GM20000 (cell line): ENCODE results near the gene B4GALNT2.

ENCODE experiments used
- DNase-seq: peaks from one replicate; pipeline ENCODE4 v3.0.0; 2012; ENCODE audit warnings: low spot score
- TF ChIP-seq, protein P1 (sequence below): IDR thresholded peaks from 2 replicates; pipeline ENCODE4 v1.5.1; 2012; ENCODE audit warnings: mild to moderate bottlenecking, control low read depth; ENCODE audit errors: extremely low read depth, missing control alignments

The B4GALNT2 gene

DNA sequence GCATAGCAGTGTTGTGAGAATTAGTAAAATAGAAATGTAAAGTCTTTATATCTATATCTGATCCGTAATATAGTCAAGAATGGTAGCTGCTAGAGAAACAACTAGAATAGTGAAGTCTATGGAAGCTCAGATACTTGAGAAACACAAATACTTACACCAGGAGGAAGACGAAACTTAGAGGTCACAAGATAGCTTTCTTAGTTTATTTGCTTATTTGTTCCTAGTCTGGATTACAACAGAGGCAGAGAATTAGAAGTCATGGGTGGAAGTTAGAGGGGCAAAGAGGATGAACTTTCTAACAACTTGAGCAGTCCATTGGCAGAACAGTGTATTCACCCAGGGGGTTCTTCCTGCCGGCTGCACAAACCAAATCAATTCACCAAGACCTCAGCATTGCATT is 64.0 kb downstream of the B4GALNT2 start:
- TF ChIP-seq, protein P1, sequence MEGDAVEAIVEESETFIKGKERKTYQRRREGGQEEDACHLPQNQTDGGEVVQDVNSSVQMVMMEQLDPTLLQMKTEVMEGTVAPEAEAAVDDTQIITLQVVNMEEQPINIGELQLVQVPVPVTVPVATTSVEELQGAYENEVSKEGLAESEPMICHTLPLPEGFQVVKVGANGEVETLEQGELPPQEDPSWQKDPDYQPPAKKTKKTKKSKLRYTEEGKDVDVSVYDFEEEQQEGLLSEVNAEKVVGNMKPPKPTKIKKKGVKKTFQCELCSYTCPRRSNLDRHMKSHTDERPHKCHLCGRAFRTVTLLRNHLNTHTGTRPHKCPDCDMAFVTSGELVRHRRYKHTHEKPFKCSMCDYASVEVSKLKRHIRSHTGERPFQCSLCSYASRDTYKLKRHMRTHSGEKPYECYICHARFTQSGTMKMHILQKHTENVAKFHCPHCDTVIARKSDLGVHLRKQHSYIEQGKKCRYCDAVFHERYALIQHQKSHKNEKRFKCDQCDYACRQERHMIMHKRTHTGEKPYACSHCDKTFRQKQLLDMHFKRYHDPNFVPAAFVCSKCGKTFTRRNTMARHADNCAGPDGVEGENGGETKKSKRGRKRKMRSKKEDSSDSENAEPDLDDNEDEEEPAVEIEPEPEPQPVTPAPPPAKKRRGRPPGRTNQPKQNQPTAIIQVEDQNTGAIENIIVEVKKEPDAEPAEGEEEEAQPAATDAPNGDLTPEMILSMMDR, result no peak
- DNase-seq, result no peak

DNA sequence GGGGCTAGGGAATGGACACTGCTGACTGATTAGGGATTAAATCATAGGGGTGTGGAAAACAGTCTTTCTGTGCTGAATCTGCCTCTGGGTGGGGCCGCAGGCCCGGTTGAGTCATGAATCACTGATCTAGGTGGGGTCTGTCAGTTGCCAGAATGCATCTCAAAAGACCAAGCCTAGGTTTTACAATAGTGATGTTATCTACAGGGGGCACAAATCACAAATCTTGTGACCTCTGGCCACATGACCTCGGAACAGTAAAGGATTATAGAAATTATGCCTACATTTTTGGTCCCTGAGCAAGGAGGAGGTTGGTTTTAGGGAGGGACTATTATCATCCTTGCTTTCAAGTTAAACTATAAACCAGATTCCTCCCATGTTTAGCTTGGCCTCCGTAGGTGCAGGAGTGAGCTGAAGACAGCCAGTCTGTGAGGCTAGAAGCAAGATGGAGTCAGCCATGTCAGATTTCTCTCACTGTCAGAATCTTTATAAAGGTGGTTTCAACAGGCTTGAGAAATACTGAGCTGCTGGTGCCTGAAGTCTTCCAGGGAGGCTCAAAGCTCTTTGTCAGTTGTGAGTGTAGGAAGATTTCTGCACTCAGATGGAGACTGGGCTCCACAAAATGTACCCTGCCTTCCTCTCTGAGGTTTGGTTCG is 64.9 kb downstream of the B4GALNT2 start:
- TF ChIP-seq, protein P1, result no peak
- no peak for DNase-seq

DNA sequence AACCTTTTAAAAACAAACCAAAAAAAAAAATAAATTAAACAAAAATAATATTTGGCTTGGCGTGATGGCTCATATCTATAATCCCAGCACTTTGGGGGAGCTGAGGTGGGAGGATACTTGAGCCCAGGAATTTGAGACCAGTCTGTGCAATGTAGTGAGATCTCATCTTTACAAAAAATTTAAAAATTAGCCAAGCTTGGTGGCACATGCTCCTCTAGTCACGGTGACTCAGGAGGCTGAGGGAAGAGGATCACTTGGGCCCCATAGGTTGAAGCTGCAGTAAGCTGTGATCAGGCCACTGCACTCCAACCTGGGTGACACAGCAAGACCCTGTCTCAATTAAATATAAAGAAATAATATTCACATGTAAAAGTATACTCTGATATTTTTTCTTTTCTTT is 65.6 kb downstream of the B4GALNT2 start:
- TF ChIP-seq, protein P1, result no peak

DNA sequence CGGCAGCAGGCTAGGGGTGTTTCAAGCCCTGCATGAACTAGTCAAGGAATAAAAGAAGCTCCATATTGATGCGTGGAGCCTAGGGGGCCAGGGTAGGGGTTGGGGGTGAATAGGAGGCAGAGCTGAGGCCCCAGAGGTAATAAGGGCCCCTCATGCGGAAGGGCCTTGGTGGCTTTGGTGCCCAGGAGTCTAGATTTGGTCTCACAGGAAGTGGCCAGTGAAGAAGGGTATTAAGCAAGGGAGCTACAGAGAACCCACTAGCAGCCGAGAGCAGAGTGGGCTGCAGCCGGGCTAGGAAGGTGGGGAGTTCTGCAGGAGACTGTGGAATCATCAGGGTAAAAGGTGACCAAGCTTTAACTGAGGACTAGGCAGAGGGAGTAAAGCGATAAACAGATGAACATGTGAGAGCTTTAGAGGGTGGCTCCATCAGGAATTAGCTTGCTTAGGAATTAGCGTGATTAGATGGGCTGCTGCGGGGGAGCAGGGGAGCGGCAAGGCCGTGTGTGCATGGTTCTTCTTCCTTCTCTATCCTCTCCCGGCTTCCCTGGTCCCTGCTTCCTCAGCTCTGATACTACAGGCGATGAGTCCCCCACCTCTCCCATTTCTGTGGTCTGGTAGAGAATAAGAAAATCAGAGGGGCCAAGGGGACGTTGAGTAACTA is 68.0 kb downstream of the B4GALNT2 start:
- no peak for DNase-seq
- TF ChIP-seq, protein P1, result no peak

More for the DNA sequence above, 65.6 kb downstream of the B4GALNT2 start:
- no peak for DNase-seq

DNA sequence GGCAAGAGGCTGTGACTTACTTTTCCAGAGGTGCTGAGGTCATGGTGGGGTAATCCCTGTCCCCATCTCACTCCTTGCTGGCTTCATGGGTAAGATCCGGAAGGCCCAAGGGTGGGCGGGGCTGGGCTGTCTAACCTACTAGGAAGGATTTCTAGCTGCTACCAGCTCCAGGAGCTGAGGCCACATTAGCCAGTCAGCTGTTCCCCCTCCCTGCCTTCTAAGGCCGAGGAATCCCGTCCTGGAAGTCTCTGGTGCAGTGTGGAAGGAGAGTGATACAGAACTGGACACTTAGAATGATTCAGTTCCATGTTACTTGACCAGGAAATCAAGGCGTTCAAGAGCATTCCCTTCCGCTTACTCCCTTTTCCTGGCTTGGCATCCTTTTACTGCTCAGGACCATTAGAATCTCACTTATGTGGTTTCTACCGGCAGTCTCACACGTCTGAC is 68.9 kb downstream of the B4GALNT2 start:
- no peak for DNase-seq
- TF ChIP-seq, protein P1, result no peak

DNA sequence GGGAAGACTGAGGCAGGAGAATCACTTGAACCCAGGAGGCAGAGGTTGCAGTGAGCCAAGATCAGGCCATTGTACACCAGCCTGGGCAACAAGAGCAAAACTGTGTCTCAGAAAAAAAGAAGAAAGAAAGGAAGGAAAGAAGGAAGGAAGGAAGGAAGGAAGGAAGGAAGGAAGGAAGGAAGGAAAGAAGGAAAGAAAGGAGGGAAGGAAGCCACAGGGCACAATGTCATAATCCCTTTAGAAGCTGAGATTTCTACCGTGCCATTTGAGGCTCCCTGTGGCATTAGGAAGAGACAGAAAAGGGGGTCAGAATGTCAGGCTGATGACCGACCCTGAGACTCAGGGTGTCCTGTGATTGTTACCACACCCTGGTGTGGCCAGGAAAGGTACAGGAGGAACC is 71.2 kb downstream of the B4GALNT2 start:
- TF ChIP-seq, protein P1, result no peak
- DNase-seq, result no peak

DNA sequence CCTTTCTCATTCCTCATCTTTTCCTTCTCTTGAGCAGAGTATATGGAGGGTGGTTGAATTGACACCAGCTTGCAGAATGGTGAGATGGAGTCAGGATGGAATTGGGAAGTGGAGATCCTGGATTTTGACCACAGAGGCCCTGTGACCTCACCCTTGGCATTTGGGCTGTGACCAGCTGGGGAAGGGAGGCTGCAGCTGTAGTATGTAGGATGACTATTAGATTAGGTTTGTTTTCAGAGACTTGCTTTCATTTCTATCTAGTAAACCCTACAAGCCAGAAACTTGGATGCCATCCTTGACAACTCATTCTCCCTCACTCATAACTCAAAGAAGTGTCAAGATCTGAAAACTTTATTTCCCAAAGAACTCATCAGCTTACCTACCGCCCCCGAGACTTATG is 71.9 kb downstream of the B4GALNT2 start:
- no peak for DNase-seq
- TF ChIP-seq, protein P1, result no peak
